Measurements from ENCODE around the gene AKR1C2. TPM values are rescaled to one million over a fixed set of nuclear protein-coding genes. Genes with fewer than 3 reads are reported as not detected.

The AKR1C2 gene
- total RNA-seq = 1.2 and 1.7 TPM in 2 replicates

DNA sequence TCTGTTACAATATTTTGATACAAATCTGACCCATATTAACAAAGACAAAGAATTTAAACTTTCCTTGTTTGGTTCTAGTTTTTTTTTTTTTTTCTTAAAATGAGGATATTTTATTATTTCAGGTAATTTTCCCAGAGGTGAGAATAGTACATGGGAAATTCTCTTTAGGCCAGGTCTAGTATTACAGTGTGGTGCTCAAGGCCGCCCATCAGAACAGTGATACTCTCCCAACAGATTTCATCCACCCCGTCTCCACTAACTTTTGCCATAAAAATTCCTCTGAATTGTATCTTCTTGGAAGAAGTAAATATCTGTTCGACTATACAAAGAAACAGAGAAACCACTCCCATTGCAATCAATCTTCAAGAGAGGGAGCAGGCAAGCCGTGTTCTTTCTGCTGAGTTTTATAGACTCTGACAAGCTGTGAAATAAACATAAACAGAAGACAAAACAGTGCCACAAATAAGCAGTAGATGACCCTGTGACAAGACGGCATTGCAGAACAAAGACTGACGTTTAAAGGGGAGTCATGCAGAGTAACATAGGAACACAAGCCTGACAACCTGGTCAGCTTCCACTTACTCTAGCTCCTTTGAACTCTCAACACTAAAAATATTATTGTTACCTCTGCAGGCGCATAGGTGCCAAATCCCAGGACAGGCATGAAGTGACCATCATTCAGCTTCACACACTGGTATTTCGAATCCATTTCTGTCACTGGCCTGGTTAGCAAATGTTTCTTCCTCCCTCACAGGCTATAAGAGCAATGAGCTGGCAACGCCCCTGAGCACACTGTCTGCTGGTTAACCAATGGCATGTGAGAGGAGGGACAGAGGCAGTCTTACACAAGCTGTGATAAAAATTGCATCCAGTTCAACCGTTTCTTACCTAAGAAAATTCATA, at the start of gene AKR1C2:
AKR1C2 (minus strand) TSS at position 731 of the 903 bp plus-strand sequence; CDS start at position 709, 22 bp downstream.

DNA sequence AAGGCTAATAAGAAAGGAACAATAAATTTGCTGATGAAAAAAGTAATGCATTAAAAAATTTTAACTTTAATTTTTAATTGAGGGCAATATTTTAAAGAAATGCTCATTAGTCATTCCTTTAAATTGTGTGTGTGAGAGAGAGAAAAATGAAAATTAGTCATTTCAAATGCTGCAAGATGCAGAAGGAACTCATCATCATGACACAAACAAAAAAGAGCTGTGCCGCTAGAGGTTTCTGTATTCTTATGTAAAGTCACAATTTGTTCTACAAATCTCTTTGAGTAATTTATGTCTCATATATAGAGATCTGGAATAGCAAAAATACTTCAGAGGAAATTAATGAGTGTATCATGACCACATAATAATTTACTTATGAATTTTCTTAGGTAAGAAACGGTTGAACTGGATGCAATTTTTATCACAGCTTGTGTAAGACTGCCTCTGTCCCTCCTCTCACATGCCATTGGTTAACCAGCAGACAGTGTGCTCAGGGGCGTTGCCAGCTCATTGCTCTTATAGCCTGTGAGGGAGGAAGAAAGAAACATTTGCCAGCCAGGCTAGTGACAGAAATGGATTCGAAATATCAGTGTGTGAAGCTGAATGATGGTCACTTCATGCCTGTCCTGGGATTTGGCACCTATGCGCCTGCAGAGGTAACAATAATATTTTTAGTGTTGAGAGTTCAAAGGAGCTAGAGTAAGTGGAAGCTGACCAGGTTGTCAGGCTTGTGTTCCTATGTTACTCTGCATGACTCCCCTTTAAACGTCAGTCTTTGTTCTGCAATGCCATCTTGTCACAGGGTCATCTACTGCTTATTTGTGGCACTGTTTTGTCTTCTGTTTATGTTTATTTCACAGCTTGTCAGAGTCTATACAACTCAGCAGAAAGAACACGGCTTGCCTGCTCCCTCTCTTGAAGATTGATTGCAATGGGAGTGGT, 40.5 kb downstream of the AKR1C2 start, which contains the start of gene AKR1C1:
AKR1C1 (plus strand) TSS at position 540 of the 939 bp plus-strand sequence; CDS start at position 570, 30 bp downstream.

Other genes with a start within 250 kb of the AKR1C2 start
- 11.9 and 22.6 TPM in 2 replicates for gene AKR1E2, start 177.7 kb downstream of the AKR1C2 start, total RNA-seq
- gene AKR1C1, start 40.4 kb downstream of the AKR1C2 start, total RNA-seq = 6.8 and 8.3 TPM in 2 replicates
- 1.2 TPM in 2 replicates for gene AKR1C3, start 90.6 kb upstream of the AKR1C2 start, total RNA-seq
- not detected in 2 replicates for gene AKR1C8, start 181.3 kb upstream of the AKR1C2 start, total RNA-seq
- gene AKR1C4, start 193.0 kb upstream of the AKR1C2 start, total RNA-seq = not detected in 2 replicates